Vagina (tissue), 2 donors: ENCODE results near the gene ENGASE. TPM values are rescaled to one million over a fixed set of nuclear protein-coding genes. Genes with fewer than 3 reads are reported as not detected.

Source experiments
- DNase-seq, 2 donors: peaks; one replicate each; pipeline ENCODE4 v3.0.0-alpha.2; 2017; ENCODE audit errors: extremely low spot score in 2 of 2
- H3K27ac ChIP-seq: fragments of 200-600 bp; sonication (generic); one replicate; pipeline ENCODE4 v1.5.1; 2019
- H3K27me3 ChIP-seq: fragments of 200-600 bp; sonication (generic); one replicate; pipeline ENCODE4 v1.5.1; 2019
- H3K36me3 ChIP-seq, 2 donors: fragments of 200-600 bp; sonication (generic); one replicate each; pipeline ENCODE4 v1.5.1; 2017 to 2019
- H3K4me1 ChIP-seq: fragments of 200-600 bp; sonication (generic); one replicate; pipeline ENCODE4 v1.5.1; 2019
- H3K4me3 ChIP-seq, 2 donors: fragments of 200-600 bp; sonication (generic); 1 replicate in 1 of 2; 2 replicates in 1 of 2; pipeline ENCODE4 v1.5.1; 2016 to 2019
- H3K9me3 ChIP-seq: fragments of 200-600 bp; sonication (generic); one replicate; pipeline ENCODE4 v1.5.1; 2019
- CTCF ChIP-seq, 3 experiments: fragments of 450-650 bp in 2 of 3; fragments of 200-600 bp in 1 of 3; sonication (generic) in 1 of 3; IDR thresholded peaks; one replicate each; pipeline ENCODE4 v1.5.1; 2017 to 2019; ENCODE audit warnings: antibody characterized with exemption in 3 of 3, mild to moderate bottlenecking in 2 of 3, moderate library complexity in 2 of 3
- POLR2A ChIP-seq, 2 donors: fragments of 450-650 bp; IDR thresholded peaks; one replicate each; pipeline ENCODE4 v1.6.1; 2017; ENCODE audit warnings: antibody characterized with exemption in 2 of 2, mild to moderate bottlenecking in 2 of 2, moderate library complexity in 2 of 2
- POLR2AphosphoS5 ChIP-seq, 2 donors: sonication (generic); formaldehyde crosslinking; IDR thresholded peaks; one replicate each; pipeline ENCODE4 v1.9.0; 2017; ENCODE audit warnings: antibody characterized with exemption in 2 of 2, mild to moderate bottlenecking in 2 of 2, low read depth in 1 of 2; ENCODE audit not compliant: insufficient read depth in 1 of 2
- intact Hi-C: fragments of 100-400 bp; cut with DNase I; formaldehyde crosslinking; loops from one replicate; pipeline ENCODE4 v1.15.1; 2023
- total RNA-seq: library from RNA; depleted of rRNA; stranded (reverse); fragments of >200 nt; gene quantifications from one replicate; pipeline ENCODE4 v1.2.3, GENCODE V29; 2016

The ENGASE gene
- total RNA-seq, 1 donor from 2014 or later: 13.8 TPM

DNA sequence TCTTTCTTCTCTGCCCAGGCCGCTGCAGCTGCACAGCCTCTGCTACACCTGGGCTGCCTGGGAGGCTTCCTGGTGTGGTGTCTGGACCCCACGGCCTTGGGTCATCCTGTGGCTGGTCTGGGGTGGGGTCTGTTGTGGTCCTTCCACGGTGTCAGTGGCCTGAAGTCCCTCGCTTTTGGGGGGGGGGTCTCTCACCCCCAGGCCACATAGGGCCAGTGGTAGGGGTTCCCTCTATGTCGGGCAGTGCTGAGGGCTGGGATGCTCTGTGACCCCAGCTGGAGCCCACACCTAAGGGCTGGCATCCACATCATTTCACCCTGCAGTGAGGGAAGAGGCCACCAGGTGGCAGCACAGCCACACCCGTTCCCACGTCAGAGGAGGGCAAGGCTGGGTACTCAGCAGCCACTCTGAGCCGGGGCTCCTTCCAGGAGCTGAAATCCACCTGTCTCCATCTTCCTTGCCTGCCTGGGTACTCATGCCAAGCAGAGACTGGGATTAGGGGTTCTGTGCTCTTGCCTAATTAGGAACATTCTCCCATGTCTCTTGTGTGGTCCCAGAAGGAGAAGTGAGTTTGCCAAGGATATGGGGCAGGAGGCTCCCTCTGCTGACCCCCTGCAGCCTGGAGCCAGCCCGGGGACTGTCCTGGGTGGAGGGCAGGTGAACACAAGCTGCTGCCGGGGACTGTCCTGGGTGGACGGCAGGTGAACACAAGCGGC, 13.0 kb downstream of the ENGASE start:
- Histone ChIP-seq H3K36me3 (peaks cover 0 to 28% of the 10 kb centered on the region in 2 donors), H3K9me3 (no peaks in the 10 kb centered on the region), H3K27ac (no peak overlapping the region), H3K27me3 (no peaks in the 10 kb centered on the region), H3K4me1 (peaks cover 14% of the 10 kb centered on the region), H3K4me3 (no peak overlapping the region)
- DNase-seq: no peak
- intact Hi-C loops: loop anchor here (2.0 kb wide), 1 partner anchor 305 kb away; no protein-coding TSS in a partner anchor
- peak; percentile 76 to 93 (median 84) for TF ChIP-seq CTCF (IDR thresholded peaks at IDR 0.05)
- no peak for TF ChIP-seq POLR2AphosphoS5 (IDR thresholded peaks at IDR 0.05; ENCODE audit: insufficient read depth in 1 of 2, low read depth in 1 of 2)

DNA sequence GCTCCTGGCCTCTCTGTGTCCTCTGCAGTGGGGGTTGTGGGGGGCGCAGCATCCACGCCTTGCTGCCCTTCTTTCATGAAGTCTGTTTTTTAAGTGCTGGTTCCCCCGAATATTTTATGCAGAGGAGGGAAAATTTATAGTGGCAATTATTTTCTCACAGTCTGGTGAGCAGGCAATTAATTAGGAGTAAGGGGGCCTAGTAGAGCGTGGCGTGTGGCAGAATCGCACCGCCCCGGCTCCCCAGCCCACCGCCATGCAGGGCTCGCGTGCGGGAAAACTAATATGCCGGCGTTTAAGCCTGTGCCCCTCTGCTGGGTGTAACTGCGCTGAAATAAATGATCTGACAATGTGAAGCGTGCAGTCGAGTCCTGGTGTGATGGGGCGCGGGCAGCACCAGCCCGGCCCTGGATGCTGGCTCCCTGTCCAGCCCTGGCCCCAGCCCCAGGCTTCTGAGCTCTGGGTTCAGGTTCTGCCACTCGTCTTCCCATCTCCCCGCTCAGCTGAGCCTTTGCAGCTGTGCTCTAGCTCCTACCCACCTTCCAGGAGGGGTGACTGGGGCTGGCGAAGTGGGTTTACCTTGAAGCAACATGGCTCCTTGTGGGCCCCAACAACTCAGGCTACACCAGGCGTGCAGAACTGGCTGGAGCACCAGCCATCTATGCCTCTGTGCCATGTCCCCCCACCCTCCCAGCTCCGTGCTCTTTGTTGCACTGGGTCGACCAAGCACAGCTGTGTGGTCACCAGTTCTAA, 13.8 kb downstream of the ENGASE start:
- Histone ChIP-seq H3K36me3 (peaks cover 0 to 28% of the 10 kb centered on the region in 2 donors), H3K27me3 (no peaks in the 10 kb centered on the region), H3K27ac (no peak overlapping the region), H3K4me1 (peaks cover 14% of the 10 kb centered on the region), H3K4me3 (no peak overlapping the region), H3K9me3 (no peaks in the 10 kb centered on the region)
- intact Hi-C loops: no loop called here
- no peak for DNase-seq
- no peak for TF ChIP-seq POLR2AphosphoS5 (IDR thresholded peaks at IDR 0.05; ENCODE audit: insufficient read depth in 1 of 2, low read depth in 1 of 2)
- no peak for TF ChIP-seq CTCF (IDR thresholded peaks at IDR 0.05)

DNA sequence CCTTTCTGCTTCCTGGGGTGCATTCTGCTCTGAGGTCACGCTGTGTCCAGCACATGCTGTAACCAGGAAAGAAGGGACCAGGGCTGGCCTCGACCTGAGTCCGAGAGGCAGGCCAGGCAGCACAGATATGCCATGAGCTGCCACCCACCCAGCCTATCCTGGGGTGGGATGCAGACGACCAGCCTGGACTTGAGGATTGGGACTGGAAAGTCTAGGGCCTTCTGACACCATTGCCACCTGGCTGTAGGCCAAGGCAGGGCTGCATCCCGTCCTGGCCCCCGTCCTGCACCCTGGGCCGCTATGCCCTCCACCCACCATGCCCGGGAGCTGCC, 14.3 kb downstream of the ENGASE start:
- no peak for DNase-seq
- intact Hi-C loops: no loop called here
- Histone ChIP-seq H3K4me1 (peaks cover 14% of the 10 kb centered on the region), H3K27ac (no peak overlapping the region), H3K36me3 (peaks cover 0 to 28% of the 10 kb centered on the region in 2 donors), H3K27me3 (no peaks in the 10 kb centered on the region), H3K9me3 (no peaks in the 10 kb centered on the region), H3K4me3 (no peak overlapping the region)
- TF ChIP-seq POLR2AphosphoS5 (IDR thresholded peaks at IDR 0.05; ENCODE audit: insufficient read depth in 1 of 2, low read depth in 1 of 2): no peak
- no peak for TF ChIP-seq CTCF (IDR thresholded peaks at IDR 0.05)
- TF ChIP-seq POLR2A (IDR thresholded peaks at IDR 0.05): no peak

GRCh38 chr17:79089720-79090442, 15.3 kb downstream of the ENGASE start:
- H3K9me3 ChIP-seq: no peaks in the 10 kb centered on the region
- intact Hi-C loops: no loop called here
- DNase-seq: no peak
- peaks cover 14% of the 10 kb centered on the region for H3K4me1 ChIP-seq
- no peak overlapping the region for H3K27ac ChIP-seq
- peak overlapping the region in 1 of 2 donors; percentile 28 for H3K4me3 ChIP-seq
- TF ChIP-seq POLR2A (IDR thresholded peaks at IDR 0.05): no peak
- no peak for TF ChIP-seq CTCF (IDR thresholded peaks at IDR 0.05)
- no peak for TF ChIP-seq POLR2AphosphoS5 (IDR thresholded peaks at IDR 0.05; ENCODE audit: insufficient read depth in 1 of 2, low read depth in 1 of 2)
- H3K36me3 ChIP-seq: peaks cover 0 to 25% of the 10 kb centered on the region in 2 donors
- H3K27me3 ChIP-seq: no peaks in the 10 kb centered on the region
